Coronary artery (tissue), 2 donors: ENCODE measurements around the gene DEPDC5.

Experiments
- DNase-seq: peaks from one replicate; pipeline ENCODE4 v3.0.0-alpha.2; 2017; ENCODE audit warnings: low spot score
- H3K27ac ChIP-seq, 2 donors: fragments of 200-600 bp; sonication (generic); one replicate each; pipeline ENCODE4 v1.5.1; 2016 to 2019
- H3K4me3 ChIP-seq: fragments of 200-600 bp; sonication (generic); 2 replicates; pipeline ENCODE4 v1.5.1; 2016; ENCODE audit warnings: mild to moderate bottlenecking, moderate library complexity
- CTCF ChIP-seq: fragments of 200-600 bp; sonication (generic); IDR thresholded peaks from one replicate; pipeline ENCODE4 v1.5.1; 2019; ENCODE audit warnings: antibody characterized with exemption

Gene DEPDC5

GRCh38 chr22:31818481-31819392 lies 64.9 kb downstream of the DEPDC5 start:
- Histone ChIP-seq H3K4me3 (no peak overlapping the region), H3K27ac (no peak overlapping the region)
- no peak for TF ChIP-seq CTCF
- no peak for DNase-seq

- Histone ChIP-seq H3K4me3 (no peak overlapping the region), H3K27ac (no peak overlapping the region)
- TF ChIP-seq CTCF: no peak
- DNase-seq: no peak
Measured at GRCh38 chr22:31820655-31821054, 66.8 kb downstream of the DEPDC5 start.

- no peak overlapping the region for H3K27ac ChIP-seq
Measured at GRCh38 chr22:31821572-31821971, 67.8 kb downstream of the DEPDC5 start.

GRCh38 chr22:31822523-31822922 lies 68.7 kb downstream of the DEPDC5 start:
- Histone ChIP-seq H3K27ac (no peak overlapping the region), H3K4me3 (no peak overlapping the region)
- TF ChIP-seq CTCF: no peak
- no peak for DNase-seq

More at GRCh38 chr22:31821572-31821971, 67.8 kb downstream of the DEPDC5 start:
- DNase-seq: no peak
- H3K4me3 ChIP-seq: no peak overlapping the region
- TF ChIP-seq CTCF: no peak

GRCh38 chr22:31825513-31825912 lies 71.7 kb downstream of the DEPDC5 start:
- DNase-seq: no peak
- no peak for TF ChIP-seq CTCF
- Histone ChIP-seq H3K27ac (no peak overlapping the region), H3K4me3 (no peak overlapping the region)

- no peak for DNase-seq
- H3K4me3 ChIP-seq: no peak overlapping the region
- no peak for TF ChIP-seq CTCF
- no peak overlapping the region for H3K27ac ChIP-seq
Measured at GRCh38 chr22:31826443-31826842, 72.6 kb downstream of the DEPDC5 start.

GRCh38 chr22:31828739-31829138 lies 74.9 kb downstream of the DEPDC5 start:
- Histone ChIP-seq H3K4me3 (no peak overlapping the region), H3K27ac (no peak overlapping the region)
- TF ChIP-seq CTCF: no peak
- no peak for DNase-seq
